LHCN-M2 (cell line): ENCODE measurements around the gene PRXL2C. TPM values are rescaled to one million over a fixed set of nuclear protein-coding genes. Genes with fewer than 3 reads are reported as not detected.
A peak's percentile ranks its signal among the peaks of the same experiment; 100 is the strongest.
"Not testable (repeated sequence)": the region's sequence is repeated elsewhere in the genome, so short reads cannot be mapped to it uniquely, and the experiment has no call there.

Source experiments
- DNase-seq: peaks from one replicate; pipeline ENCODE4 v3.0.0-alpha.2; 2012; ENCODE audit warnings: low read depth
- total RNA-seq: library from RNA; depleted of rRNA; stranded (reverse); fragments of >200 nt; gene quantifications from 2 replicates; pipeline ENCODE4 v1.2.3, GENCODE V29; 2014

Gene PRXL2C
- total RNA-seq, 1 experiment from 2014 or later = 14.6 TPM

- DNase-seq = no peak
Measured at GRCh38 chr9:96649620-96650324, 5.3 kb downstream of the PRXL2C start.

GRCh38 chr9:96646081-96646991 is 8.8 kb downstream of the PRXL2C start:
- peak; percentile 67 for DNase-seq

- no peak for DNase-seq
Measured at GRCh38 chr9:96644137-96644536, 11.0 kb downstream of the PRXL2C start.

GRCh38 chr9:96641514-96641913 is 13.6 kb downstream of the PRXL2C start:
- DNase-seq = no peak

GRCh38 chr9:96638606-96639364 is 16.3 kb downstream of the PRXL2C start:
- DNase-seq = no peak

- no peak for DNase-seq
Measured at GRCh38 chr9:96636368-96636767, 18.7 kb downstream of the PRXL2C start.

- not testable (repeated sequence) for DNase-seq
Measured at GRCh38 chr9:96633579-96633978, 21.5 kb downstream of the PRXL2C start.

- no peak for DNase-seq
Measured at GRCh38 chr9:96626912-96627311, 28.2 kb downstream of the PRXL2C start.

- DNase-seq = no peak
Measured at GRCh38 chr9:96621618-96622017, 33.5 kb downstream of the PRXL2C start.

- no peak for DNase-seq
Measured at GRCh38 chr9:96620832-96621269, 34.3 kb downstream of the PRXL2C start.

GRCh38 chr9:96620181-96620514 is 35.0 kb downstream of the PRXL2C start:
- no peak for DNase-seq

GRCh38 chr9:96619491-96620180 is 35.5 kb downstream of the PRXL2C start, which contains the start of gene CDC14B:
TSS of gene CDC14B (minus strand) at chr9:96619843. CDS start at chr9:96619378, 465 bp downstream.
- DNase-seq = peak; percentile 88

GRCh38 chr9:96619124-96619465 is 36.0 kb downstream of the PRXL2C start:
- no peak for DNase-seq

- peak; percentile 92 for DNase-seq
Measured at GRCh38 chr9:96618209-96619123, 36.7 kb downstream of the PRXL2C start.

- no peak for DNase-seq
Measured at GRCh38 chr9:96617439-96618185, 37.5 kb downstream of the PRXL2C start.

- DNase-seq = no peak
Measured at GRCh38 chr9:96616817-96617438, 38.2 kb downstream of the PRXL2C start.

- DNase-seq = no peak
Measured at GRCh38 chr9:96615411-96615810, 39.7 kb downstream of the PRXL2C start.

GRCh38 chr9:96614664-96615063 is 40.5 kb downstream of the PRXL2C start:
- peak; percentile 51 for DNase-seq

- DNase-seq = no peak
Measured at GRCh38 chr9:96612966-96613589, 42.0 kb downstream of the PRXL2C start.
